Gastrocnemius medialis (tissue), 4 donors: ENCODE measurements around the gene GRIK4.

Experiments used
- CTCF ChIP-seq, 5 experiments: fragments of 450-650 bp in 3 of 5; fragments of 200-600 bp in 2 of 5; sonication (generic) in 2 of 5; IDR thresholded peaks in 4 of 5; conservative IDR thresholded peaks in 1 of 5; 1 replicate in 4 of 5; 2 replicates in 1 of 5; pipeline ENCODE4 v1.5.1; 2016 to 2019; ENCODE audit warnings: antibody characterized with exemption in 5 of 5, mild to moderate bottlenecking in 3 of 5, moderate library complexity in 3 of 5
- POLR2A ChIP-seq, 2 donors: fragments of 450-650 bp; IDR thresholded peaks; one replicate each; pipeline ENCODE4 v1.6.1; 2017; ENCODE audit warnings: antibody characterized with exemption in 2 of 2, mild to moderate bottlenecking in 2 of 2, moderate library complexity in 2 of 2

DNA sequence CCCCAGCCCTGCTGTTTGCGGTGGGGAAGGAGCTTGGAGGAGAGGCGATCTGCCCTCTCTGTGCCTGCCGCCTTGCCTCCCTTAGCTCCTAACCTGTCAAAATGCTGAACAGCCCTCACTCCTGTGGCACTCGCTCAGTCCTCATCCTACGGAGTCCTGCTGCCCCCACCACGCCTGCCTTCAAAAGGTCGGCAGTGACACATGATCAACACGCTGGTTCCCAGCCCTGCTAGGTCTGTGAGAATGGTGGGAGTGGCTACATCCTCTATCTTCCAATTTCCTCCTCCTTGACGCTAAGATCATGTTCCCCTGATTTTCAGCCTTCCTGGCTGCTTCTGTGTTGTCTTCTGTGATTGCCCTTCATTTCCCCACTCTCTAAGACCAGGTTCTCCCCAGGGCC, 392.1 kb downstream of the GRIK4 start:
- no peak for TF ChIP-seq POLR2A (IDR thresholded peaks at IDR 0.05)
- TF ChIP-seq CTCF (IDR thresholded peaks at IDR 0.05 in 4 of 5, conservative IDR thresholded peaks at IDR 0.05 in 1 of 5): no peak
